Stimulated activated CD4-positive, alpha-beta T cell treated with anti-CD3 and anti-CD28 coated beads, Interleukin-15, amount 100 ng/mL, for 24 hours (primary cell): ENCODE data around the gene WDR20.
A peak's percentile ranks its signal among the peaks of the same experiment; 100 is the strongest.
"Not testable (repeated sequence)": the region's sequence is repeated elsewhere in the genome, so short reads cannot be mapped to it uniquely, and the experiment has no call there.

Experiments
- DNase-seq: peaks from one replicate; pipeline ENCODE4 v3.0.0-alpha.2; 2020

The WDR20 gene

GRCh38 chr14:102172021-102172272 lies 32.2 kb downstream of the WDR20 start:
- DNase-seq = not testable (repeated sequence)

GRCh38 chr14:102172721-102173120 lies 33.0 kb downstream of the WDR20 start:
- DNase-seq = not testable (repeated sequence)

- DNase-seq = no peak
Measured at GRCh38 chr14:102177161-102177560, 37.5 kb downstream of the WDR20 start.

GRCh38 chr14:102178806-102179205 lies 39.1 kb downstream of the WDR20 start:
- DNase-seq = no peak

- DNase-seq = no peak
Measured at GRCh38 chr14:102180248-102180998, 40.7 kb downstream of the WDR20 start.

GRCh38 chr14:102181187-102181586 lies 41.5 kb downstream of the WDR20 start:
- no peak for DNase-seq

- no peak for DNase-seq
Measured at GRCh38 chr14:102182190-102182589, 42.5 kb downstream of the WDR20 start.

- DNase-seq = no peak
Measured at GRCh38 chr14:102182936-102183619, 43.4 kb downstream of the WDR20 start.

- DNase-seq = no peak
Measured at GRCh38 chr14:102183886-102184285, 44.2 kb downstream of the WDR20 start.

GRCh38 chr14:102184316-102185035 lies 44.8 kb downstream of the WDR20 start:
- DNase-seq = peak; percentile 48

GRCh38 chr14:102185360-102185759 lies 45.7 kb downstream of the WDR20 start:
- no peak for DNase-seq

GRCh38 chr14:102187044-102187443 lies 47.3 kb downstream of the WDR20 start:
- DNase-seq = no peak

GRCh38 chr14:102187568-102188001 lies 47.9 kb downstream of the WDR20 start:
- DNase-seq = no peak

GRCh38 chr14:102188187-102188586 lies 48.5 kb downstream of the WDR20 start:
- no peak for DNase-seq

- no peak for DNase-seq
Measured at GRCh38 chr14:102189874-102190273, 50.2 kb downstream of the WDR20 start.

- no peak for DNase-seq
Measured at GRCh38 chr14:102192840-102193502, 53.3 kb downstream of the WDR20 start.

GRCh38 chr14:102194856-102195255 lies 55.2 kb downstream of the WDR20 start:
- no peak for DNase-seq

- DNase-seq = no peak
Measured at GRCh38 chr14:102195446-102195845, 55.7 kb downstream of the WDR20 start.

- no peak for DNase-seq
Measured at GRCh38 chr14:102196039-102196901, 56.6 kb downstream of the WDR20 start.

GRCh38 chr14:102196902-102197230 lies 57.2 kb downstream of the WDR20 start:
- DNase-seq = no peak

- no peak for DNase-seq
Measured at GRCh38 chr14:102197317-102197853, 57.7 kb downstream of the WDR20 start.

GRCh38 chr14:102200690-102201352 lies 61.1 kb downstream of the WDR20 start:
- no peak for DNase-seq
